Stomach smooth muscle (tissue), 2 donors: Measurements from ENCODE around the gene ADAMTS6.

Experiments used
- H3K27ac ChIP-seq: one replicate; pipeline ENCODE4 v1.7.0; 2013; ENCODE audit warnings: mild to moderate bottlenecking, low read length, inconsistent platforms
- H3K27me3 ChIP-seq, 2 donors: one replicate each; pipeline ENCODE4 v1.7.0; 2013; ENCODE audit warnings: low read length in 2 of 2; ENCODE audit not compliant: insufficient read depth in 2 of 2, control insufficient read depth in 1 of 2
- H3K36me3 ChIP-seq, 2 donors: one replicate each; pipeline ENCODE4 v1.7.0; 2013; ENCODE audit warnings: low read length in 2 of 2; ENCODE audit not compliant: control insufficient read depth in 2 of 2, insufficient read depth in 2 of 2
- H3K4me1 ChIP-seq: one replicate; pipeline ENCODE4 v1.7.0; 2013; ENCODE audit warnings: low read length; ENCODE audit not compliant: control insufficient read depth, insufficient read depth
- H3K4me3 ChIP-seq, 2 donors: one replicate each; pipeline ENCODE4 v1.7.0; 2013; ENCODE audit warnings: low read length in 2 of 2
- H3K9ac ChIP-seq, 2 donors: one replicate each; pipeline ENCODE4 v1.7.0; 2013; ENCODE audit warnings: low read length in 2 of 2, mild to moderate bottlenecking in 1 of 2
- H3K9me3 ChIP-seq, 2 donors: one replicate each; pipeline ENCODE4 v1.7.0; 2013; ENCODE audit warnings: low read length in 2 of 2; ENCODE audit not compliant: control insufficient read depth in 2 of 2
- donor health status: healthy.
- donor health status: Pancreatic carcinoma.

ADAMTS6 gene

GRCh38 chr5:65204966-65205365 is 276.8 kb downstream of the ADAMTS6 start:
- no peaks in the 10 kb centered on the region for H3K9me3 ChIP-seq
- H3K4me1 ChIP-seq, result no peaks in the 10 kb centered on the region
- H3K4me3 ChIP-seq, result no peak overlapping the region
- no peaks in the 10 kb centered on the region for H3K36me3 ChIP-seq
- no peaks in the 10 kb centered on the region for H3K27me3 ChIP-seq
- no peak overlapping the region for H3K9ac ChIP-seq
- no peak overlapping the region for H3K27ac ChIP-seq

- Histone ChIP-seq H3K4me3 (no peak overlapping the region), H3K27ac (no peak overlapping the region), H3K27me3 (no peaks in the 10 kb centered on the region), H3K4me1 (no peaks in the 10 kb centered on the region), H3K36me3 (no peaks in the 10 kb centered on the region), H3K9me3 (no peaks in the 10 kb centered on the region), H3K9ac (no peak overlapping the region)
These were observed 278.0 kb downstream of the ADAMTS6 start for GRCh38 chr5:65203746-65204145.

GRCh38 chr5:65199993-65200675 is 281.6 kb downstream of the ADAMTS6 start:
- Histone ChIP-seq H3K27ac (no peak overlapping the region), H3K9me3 (no peaks in the 10 kb centered on the region), H3K27me3 (no peaks in the 10 kb centered on the region), H3K4me3 (no peak overlapping the region), H3K36me3 (no peaks in the 10 kb centered on the region), H3K9ac (no peak overlapping the region), H3K4me1 (no peaks in the 10 kb centered on the region)

GRCh38 chr5:65198456-65199120 is 283.1 kb downstream of the ADAMTS6 start:
- no peak overlapping the region for H3K27ac ChIP-seq
- H3K36me3 ChIP-seq, result no peaks in the 10 kb centered on the region
- H3K4me3 ChIP-seq, result no peak overlapping the region
- no peak overlapping the region for H3K9ac ChIP-seq
- H3K4me1 ChIP-seq, result no peaks in the 10 kb centered on the region
- no peaks in the 10 kb centered on the region for H3K9me3 ChIP-seq
- no peaks in the 10 kb centered on the region for H3K27me3 ChIP-seq

- Histone ChIP-seq H3K27me3 (no peaks in the 10 kb centered on the region), H3K4me3 (no peak overlapping the region), H3K27ac (no peak overlapping the region), H3K9ac (no peak overlapping the region), H3K36me3 (no peaks in the 10 kb centered on the region), H3K4me1 (no peaks in the 10 kb centered on the region), H3K9me3 (no peaks in the 10 kb centered on the region)
These were observed 283.9 kb downstream of the ADAMTS6 start for GRCh38 chr5:65197531-65198455.

GRCh38 chr5:65194871-65195270 is 286.8 kb downstream of the ADAMTS6 start:
- Histone ChIP-seq H3K4me3 (no peak overlapping the region), H3K9me3 (no peaks in the 10 kb centered on the region), H3K27me3 (no peaks in the 10 kb centered on the region), H3K4me1 (no peaks in the 10 kb centered on the region), H3K27ac (no peak overlapping the region), H3K36me3 (no peaks in the 10 kb centered on the region), H3K9ac (no peak overlapping the region)

GRCh38 chr5:65192331-65192730 is 289.4 kb downstream of the ADAMTS6 start:
- no peaks in the 10 kb centered on the region for H3K36me3 ChIP-seq

GRCh38 chr5:65191554-65192135 is 290.1 kb downstream of the ADAMTS6 start:
- no peak overlapping the region for H3K27ac ChIP-seq
- no peak overlapping the region for H3K9ac ChIP-seq
- H3K9me3 ChIP-seq, result no peaks in the 10 kb centered on the region
- no peaks in the 10 kb centered on the region for H3K36me3 ChIP-seq
- no peaks in the 10 kb centered on the region for H3K4me1 ChIP-seq
- H3K4me3 ChIP-seq, result no peak overlapping the region
- no peaks in the 10 kb centered on the region for H3K27me3 ChIP-seq

More at GRCh38 chr5:65192331-65192730, 289.4 kb downstream of the ADAMTS6 start:
- Histone ChIP-seq H3K4me3 (no peak overlapping the region), H3K27me3 (no peaks in the 10 kb centered on the region), H3K9me3 (no peaks in the 10 kb centered on the region), H3K9ac (no peak overlapping the region), H3K27ac (no peak overlapping the region), H3K4me1 (no peaks in the 10 kb centered on the region)

GRCh38 chr5:65190328-65191053 is 291.2 kb downstream of the ADAMTS6 start:
- H3K4me1 ChIP-seq, result no peaks in the 10 kb centered on the region
- H3K36me3 ChIP-seq, result no peaks in the 10 kb centered on the region
- no peak overlapping the region for H3K9ac ChIP-seq
- H3K27ac ChIP-seq, result no peak overlapping the region
- H3K9me3 ChIP-seq, result no peaks in the 10 kb centered on the region
- H3K27me3 ChIP-seq, result no peaks in the 10 kb centered on the region
- no peak overlapping the region for H3K4me3 ChIP-seq

GRCh38 chr5:65186646-65187227 is 295.0 kb downstream of the ADAMTS6 start:
- Histone ChIP-seq H3K4me1 (no peaks in the 10 kb centered on the region), H3K9ac (no peak overlapping the region), H3K27ac (no peak overlapping the region)

More at GRCh38 chr5:65186646-65187227, 295.0 kb downstream of the ADAMTS6 start:
- Histone ChIP-seq H3K36me3 (no peaks in the 10 kb centered on the region), H3K27me3 (no peaks in the 10 kb centered on the region), H3K4me3 (no peak overlapping the region), H3K9me3 (no peaks in the 10 kb centered on the region)
